ES-I3 (cell line): ENCODE results near the gene ENO1.

ENCODE experiments used
- H3K36me3 ChIP-seq: 2 replicates; pipeline ENCODE4 v1.6.1; 2013; ENCODE audit warnings: mild to moderate bottlenecking, low read length, control low read depth, moderate library complexity; ENCODE audit not compliant: insufficient read depth
- H3K4me1 ChIP-seq: 2 replicates; pipeline ENCODE4 v1.6.1; 2013; ENCODE audit warnings: mild to moderate bottlenecking, control low read depth, low read length; ENCODE audit not compliant: insufficient read depth
- H3K9ac ChIP-seq: 2 replicates; pipeline ENCODE4 v1.6.1; 2013; ENCODE audit warnings: low read depth, mild to moderate bottlenecking, low read length, moderate library complexity
- H3K9me3 ChIP-seq: 2 replicates; pipeline ENCODE4 v1.6.1; 2013; ENCODE audit warnings: mild to moderate bottlenecking, low read length, moderate library complexity; ENCODE audit not compliant: control insufficient read depth, insufficient read depth

The ENO1 gene

DNA sequence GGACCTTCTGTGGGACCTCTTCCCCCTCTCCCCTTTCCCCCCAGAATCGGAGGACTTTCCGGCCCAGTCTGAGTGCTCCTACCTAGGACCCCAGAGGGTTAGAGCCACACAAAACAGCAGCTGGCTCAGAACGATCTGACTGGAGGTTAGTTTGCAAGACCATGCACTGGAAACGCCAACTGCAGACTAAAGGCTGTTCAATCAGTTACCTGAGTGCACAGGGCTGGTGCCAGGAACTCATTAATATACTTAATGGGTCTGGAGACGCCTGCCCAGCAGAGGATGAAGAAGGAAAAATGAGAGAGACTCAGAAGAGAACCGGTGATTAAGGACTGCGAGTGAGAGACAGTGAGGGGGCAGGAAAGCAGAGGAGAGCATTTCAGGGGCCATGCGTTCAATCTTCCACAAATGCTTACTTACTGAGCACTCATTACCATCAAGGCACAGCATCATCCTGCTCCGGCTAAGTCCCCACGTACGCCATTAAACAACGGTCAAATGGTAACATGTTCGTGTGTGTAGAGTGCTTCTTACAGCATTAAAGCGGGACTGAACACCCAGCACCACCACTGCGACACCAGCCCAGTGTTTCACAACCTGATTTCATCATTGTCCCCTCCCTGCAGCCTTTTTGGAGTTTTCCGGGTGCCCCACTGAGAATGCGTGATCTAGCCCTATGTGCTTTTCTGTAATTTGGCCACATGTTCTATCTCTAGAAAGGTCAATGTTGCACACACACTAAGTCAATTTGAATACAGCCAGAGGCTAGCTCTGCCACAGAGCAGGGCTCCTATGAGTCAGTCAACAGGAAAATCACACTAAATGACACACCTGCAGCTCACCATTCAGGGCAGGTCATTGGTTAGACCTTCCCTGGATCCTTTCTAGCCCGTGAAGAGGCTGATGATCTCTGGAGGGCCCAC lies 7.6 kb downstream of the ENO1 start:
- Histone ChIP-seq H3K9ac (no peak overlapping the region), H3K36me3 (peaks cover 79% of the 10 kb centered on the region), H3K9me3 (no peaks in the 10 kb centered on the region), H3K4me1 (peaks cover 40% of the 10 kb centered on the region)

DNA sequence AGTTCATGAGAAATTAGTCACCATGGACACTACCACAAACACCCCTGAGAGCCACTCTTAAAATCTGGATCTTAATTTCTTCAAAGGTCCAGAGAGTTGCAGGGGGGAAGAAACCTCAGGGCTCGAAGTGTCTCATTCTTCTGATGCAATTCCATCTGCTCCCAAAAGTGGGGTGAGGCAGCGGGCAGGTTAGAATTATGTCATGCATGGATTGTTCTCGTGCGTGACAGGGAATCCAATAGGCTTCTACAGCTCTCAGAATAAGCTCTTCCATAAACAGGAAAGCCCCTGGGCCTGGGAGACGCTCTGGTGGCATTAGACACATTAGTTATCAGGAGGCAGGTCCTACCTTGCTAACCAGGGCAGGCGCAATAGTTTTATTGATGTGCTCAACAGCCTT lies 8.4 kb downstream of the ENO1 start:
- H3K9ac ChIP-seq, result no peak overlapping the region
- H3K36me3 ChIP-seq, result peaks cover 79% of the 10 kb centered on the region
- peaks cover 33% of the 10 kb centered on the region for H3K4me1 ChIP-seq

GRCh38 chr1:8867878-8868567 lies 10.5 kb downstream of the ENO1 start:
- Histone ChIP-seq H3K9ac (no peak overlapping the region), H3K4me1 (peaks cover 17% of the 10 kb centered on the region)

More for the DNA sequence above, 8.4 kb downstream of the ENO1 start:
- no peaks in the 10 kb centered on the region for H3K9me3 ChIP-seq

DNA sequence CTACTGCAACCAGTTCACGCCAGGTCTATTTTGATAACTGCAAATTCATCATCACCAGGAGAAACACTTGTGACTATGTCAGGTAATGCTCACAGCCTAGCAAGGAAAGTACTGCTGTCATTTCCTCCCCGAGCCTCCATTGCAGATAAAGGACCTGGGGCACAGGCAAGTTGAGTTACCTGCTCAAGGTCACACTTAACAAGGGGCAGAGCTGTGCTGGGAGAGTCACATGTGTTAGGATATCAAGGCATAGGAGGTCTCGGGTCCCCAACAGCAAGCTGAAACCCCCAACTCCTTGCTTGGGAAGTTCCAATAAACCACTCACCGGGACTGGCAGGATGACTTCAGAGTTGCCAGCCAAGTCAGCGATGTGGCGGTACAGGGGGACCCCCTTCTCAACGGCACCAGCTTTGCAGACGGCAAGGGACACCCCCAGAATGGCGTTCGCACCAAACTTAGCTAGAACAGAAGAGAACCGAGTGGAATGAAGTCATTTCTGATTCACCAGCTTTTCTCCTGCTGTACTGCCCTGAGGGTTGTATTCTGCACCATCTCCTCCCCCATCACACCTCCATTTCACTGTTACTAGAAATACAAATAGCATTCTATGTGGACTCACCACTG lies 11.6 kb downstream of the ENO1 start:
- Histone ChIP-seq H3K36me3 (peaks cover 81% of the 10 kb centered on the region), H3K9ac (no peak overlapping the region), H3K9me3 (no peaks in the 10 kb centered on the region), H3K4me1 (peaks cover 7% of the 10 kb centered on the region; the same call in 1 of the 2 replicates)

More at GRCh38 chr1:8867878-8868567, 10.5 kb downstream of the ENO1 start:
- Histone ChIP-seq H3K36me3 (peaks cover 81% of the 10 kb centered on the region), H3K9me3 (no peaks in the 10 kb centered on the region)

DNA sequence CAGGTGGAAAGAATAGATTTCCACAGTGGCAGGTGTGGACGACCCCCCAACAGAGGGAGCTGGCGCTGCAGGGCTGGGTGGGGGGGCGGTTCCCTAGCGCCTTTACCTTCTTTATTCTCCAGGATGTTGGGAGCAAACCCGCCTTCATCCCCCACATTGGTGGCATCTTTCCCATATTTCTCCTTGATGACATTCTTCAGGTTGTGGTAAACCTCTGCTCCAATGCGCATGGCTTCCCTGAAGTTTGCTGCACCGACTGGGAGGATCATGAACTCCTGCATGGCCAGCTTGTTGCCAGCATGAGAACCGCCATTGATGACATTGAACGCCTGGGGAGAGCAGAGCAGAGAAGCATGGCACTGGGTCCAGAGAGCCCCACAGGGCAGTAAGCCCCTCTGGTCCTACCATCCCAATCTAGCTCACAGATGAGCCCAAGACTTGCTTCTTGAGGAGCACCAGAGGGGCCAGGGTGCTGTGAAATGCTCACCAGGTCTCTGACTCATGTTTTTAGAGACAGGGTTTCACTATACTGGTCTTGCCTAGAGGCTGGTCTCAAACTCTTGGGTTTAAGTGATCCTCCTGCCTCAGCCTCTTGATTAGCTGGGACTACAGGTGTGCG lies 12.2 kb downstream of the ENO1 start:
- no peak overlapping the region for H3K9ac ChIP-seq
- H3K36me3 ChIP-seq, result peaks cover 84% of the 10 kb centered on the region
- H3K4me1 ChIP-seq, result peaks cover 1% of the 10 kb centered on the region; the same call in 1 of the 2 replicates
- no peaks in the 10 kb centered on the region for H3K9me3 ChIP-seq

GRCh38 chr1:8864713-8865344 lies 13.7 kb downstream of the ENO1 start:
- H3K4me1 ChIP-seq, result no peaks in the 10 kb centered on the region
- no peaks in the 10 kb centered on the region for H3K9me3 ChIP-seq
- no peak overlapping the region for H3K9ac ChIP-seq
- H3K36me3 ChIP-seq, result peaks cover 82% of the 10 kb centered on the region

DNA sequence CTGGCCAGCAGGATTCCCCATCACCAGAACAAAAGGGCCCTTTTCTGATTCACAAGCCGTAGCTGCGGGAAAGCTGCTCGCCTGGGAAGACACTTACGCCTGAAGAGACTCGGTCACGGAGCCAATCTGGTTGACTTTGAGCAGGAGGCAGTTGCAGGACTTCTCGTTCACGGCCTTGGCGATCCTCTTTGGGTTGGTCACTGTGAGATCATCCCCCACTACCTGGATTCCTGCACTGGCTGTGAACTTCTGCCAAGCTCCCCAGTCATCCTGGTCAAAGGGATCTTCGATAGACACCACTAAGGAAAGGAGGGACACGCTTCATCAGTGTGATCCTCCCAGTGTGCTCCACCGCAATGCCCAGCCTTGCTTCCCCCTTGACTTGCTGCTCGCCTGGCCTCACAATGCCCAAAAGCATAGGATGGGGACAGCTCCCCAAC lies 14.7 kb downstream of the ENO1 start:
- H3K4me1 ChIP-seq, result 0 out of 2 replicates have a peak, but pooled peaks cover 4% of the 10 kb centered on the region
- peaks cover 79% of the 10 kb centered on the region for H3K36me3 ChIP-seq
- H3K9ac ChIP-seq, result no peak overlapping the region
- no peaks in the 10 kb centered on the region for H3K9me3 ChIP-seq

GRCh38 chr1:8863138-8863537 lies 15.3 kb downstream of the ENO1 start:
- Histone ChIP-seq H3K4me1 (peaks cover 11% of the 10 kb centered on the region; the same call in 1 of the 2 replicates), H3K36me3 (peaks cover 81% of the 10 kb centered on the region), H3K9me3 (no peaks in the 10 kb centered on the region), H3K9ac (no peak overlapping the region)

GRCh38 chr1:8862528-8862927 lies 16.0 kb downstream of the ENO1 start:
- Histone ChIP-seq H3K36me3 (peaks cover 75% of the 10 kb centered on the region), H3K4me1 (peaks cover 11% of the 10 kb centered on the region; the same call in 1 of the 2 replicates), H3K9me3 (no peaks in the 10 kb centered on the region), H3K9ac (no peak overlapping the region)

DNA sequence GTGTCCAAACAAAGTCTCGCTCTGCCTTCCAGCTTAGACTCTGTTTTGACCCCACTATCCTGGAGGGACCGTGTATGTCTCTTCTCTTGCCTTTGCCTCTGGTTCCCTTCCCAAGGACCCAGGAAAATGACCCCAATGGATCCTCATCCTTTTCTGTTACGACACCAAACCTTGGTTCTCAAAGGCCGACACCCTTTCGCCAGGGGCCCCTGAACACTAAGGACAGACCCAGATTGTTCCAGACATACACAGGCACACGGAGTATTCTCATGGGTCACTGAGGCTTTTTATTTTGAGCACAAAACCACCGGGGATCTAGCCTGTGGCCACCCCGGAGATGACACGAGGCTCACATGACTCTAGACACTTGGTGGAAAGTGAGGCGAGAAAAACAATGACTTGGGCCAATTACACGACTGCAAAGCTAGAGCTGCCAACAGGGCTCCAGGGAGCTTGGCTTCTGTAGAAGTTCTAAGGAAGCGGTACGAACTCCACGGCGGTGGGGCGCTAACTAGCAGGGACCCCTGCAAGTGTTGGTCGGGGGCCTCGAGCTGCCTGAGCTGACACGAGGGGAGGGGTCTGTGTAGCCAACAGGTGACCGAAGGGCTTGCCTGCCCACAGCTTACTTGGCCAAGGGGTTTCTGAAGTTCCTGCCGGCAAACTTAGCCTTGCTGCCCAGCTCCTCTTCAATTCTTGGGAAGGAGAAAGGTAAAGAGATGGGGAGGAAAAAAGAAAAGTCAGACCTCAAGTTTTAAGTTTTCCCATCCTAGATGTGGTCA lies 17.6 kb downstream of the ENO1 start:
- H3K9me3 ChIP-seq, result no peaks in the 10 kb centered on the region
- peaks cover 11% of the 10 kb centered on the region; the same call in 1 of the 2 replicates for H3K4me1 ChIP-seq
- H3K9ac ChIP-seq, result no peak overlapping the region
- peaks cover 67% of the 10 kb centered on the region for H3K36me3 ChIP-seq

- Histone ChIP-seq H3K36me3 (peaks cover 49% of the 10 kb centered on the region), H3K4me1 (peaks cover 11% of the 10 kb centered on the region; the same call in 1 of the 2 replicates), H3K9me3 (no peaks in the 10 kb centered on the region), H3K9ac (no peak overlapping the region)
Observed at GRCh38 chr1:8858888-8859706, 19.4 kb downstream of the ENO1 start.

DNA sequence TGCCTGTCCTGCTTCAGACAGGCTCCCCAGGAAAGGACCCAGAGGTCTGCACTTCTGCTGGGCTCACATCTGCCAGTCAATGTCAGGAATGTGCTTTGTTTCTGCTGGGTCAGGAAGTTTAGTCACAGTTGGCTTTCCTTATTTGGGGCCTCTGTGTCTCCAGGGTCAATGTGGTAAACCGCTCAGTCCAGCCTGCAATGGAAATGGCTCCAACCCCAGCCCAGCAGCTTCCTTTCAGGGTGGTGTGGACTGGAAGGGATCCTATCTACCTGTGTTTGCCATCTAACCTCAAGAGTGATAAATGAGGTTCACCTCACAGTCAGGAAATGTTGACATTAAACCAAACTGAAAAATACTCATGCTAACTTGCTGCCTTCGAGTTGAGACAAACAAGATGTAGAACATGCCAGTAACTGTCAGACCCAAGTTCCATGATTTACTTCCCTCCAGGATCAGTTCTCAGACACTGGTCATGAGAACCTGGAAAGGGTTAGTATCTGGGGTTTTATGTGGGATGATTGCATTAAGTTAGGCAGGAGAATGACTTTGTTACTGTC lies 20.3 kb downstream of the ENO1 start:
- no peaks in the 10 kb centered on the region for H3K9me3 ChIP-seq
- peaks cover 11% of the 10 kb centered on the region; the same call in 1 of the 2 replicates for H3K4me1 ChIP-seq
- peaks cover 40% of the 10 kb centered on the region for H3K36me3 ChIP-seq
- no peak overlapping the region for H3K9ac ChIP-seq
